ENCODE results near the gene TGFBR3L. TPM values are rescaled to one million over a fixed set of nuclear protein-coding genes. Genes with fewer than 3 reads are reported as not detected.
A peak's percentile ranks its signal among the peaks of the same experiment; 100 is the strongest.
"Not testable (repeated sequence)": the region's sequence is repeated elsewhere in the genome, so short reads cannot be mapped to it uniquely, and the experiment has no call there.

Gene TGFBR3L
- total RNA-seq, 1 donor from 2014 or later: not detected

DNA sequence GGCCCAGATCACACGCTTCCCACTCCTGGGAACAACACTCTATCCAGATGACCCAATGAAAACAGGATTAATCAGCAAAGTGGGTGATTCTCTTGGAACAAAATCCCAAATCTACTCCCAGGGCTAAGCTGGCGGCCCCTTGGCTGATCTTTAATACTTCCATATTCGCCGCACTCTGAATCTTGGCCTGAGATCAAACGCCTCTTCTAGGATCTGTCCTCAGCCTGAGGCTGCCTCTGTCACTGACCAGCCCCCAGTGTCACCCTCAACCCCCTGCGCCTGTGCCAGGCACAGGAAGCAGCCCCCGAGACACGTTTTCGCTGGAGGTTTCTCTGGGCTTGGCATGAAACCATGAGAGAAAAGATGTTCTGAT is 13.7 kb downstream of the TGFBR3L start:
- DNase-seq: no peak

DNA sequence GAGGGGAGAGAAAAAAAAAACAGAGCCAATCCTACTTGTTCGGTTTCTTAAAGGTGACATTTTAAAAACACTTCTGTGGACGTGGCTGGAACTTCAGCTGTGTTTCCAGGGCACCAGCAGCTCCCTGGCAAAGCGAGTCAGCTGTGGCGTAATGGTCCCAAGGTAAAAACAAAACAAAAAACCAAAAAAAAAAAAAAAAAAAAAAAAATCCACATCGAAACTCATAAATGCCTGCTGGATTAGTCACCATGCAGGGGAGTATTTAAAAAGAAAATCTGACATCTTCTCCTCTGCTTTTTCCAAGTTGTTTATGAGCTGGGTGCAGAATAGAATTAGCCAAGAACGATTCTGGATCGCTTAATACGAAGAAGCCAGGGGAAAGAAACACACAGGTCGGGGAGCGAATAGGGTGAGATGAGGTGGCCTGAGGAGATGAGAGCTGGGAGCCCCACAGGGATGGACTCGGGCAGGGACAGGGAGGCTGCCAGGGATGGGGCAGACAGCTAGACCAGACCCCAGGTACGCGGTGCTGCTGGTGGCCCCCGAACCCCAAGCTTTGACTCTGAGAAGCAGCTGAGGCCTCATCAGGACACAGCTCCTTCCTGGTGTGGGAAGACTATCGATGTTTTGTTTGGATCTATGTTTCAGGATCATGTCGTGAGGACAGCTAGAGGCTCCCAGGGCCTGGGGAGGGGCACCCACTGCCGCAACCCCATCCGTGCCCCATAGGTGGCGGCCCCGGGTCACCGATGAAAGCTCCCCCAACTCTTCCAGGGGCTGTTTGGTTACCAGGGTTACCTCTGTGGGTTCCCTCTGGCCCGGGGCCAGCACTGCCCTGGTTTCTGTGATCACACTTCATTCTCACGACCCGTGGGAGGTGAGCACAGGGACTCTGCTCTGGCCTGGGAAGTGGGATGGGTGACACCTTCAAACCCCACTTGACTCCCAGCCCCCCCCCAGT is 14.4 kb downstream of the TGFBR3L start:
- DNase-seq: no peak

DNA sequence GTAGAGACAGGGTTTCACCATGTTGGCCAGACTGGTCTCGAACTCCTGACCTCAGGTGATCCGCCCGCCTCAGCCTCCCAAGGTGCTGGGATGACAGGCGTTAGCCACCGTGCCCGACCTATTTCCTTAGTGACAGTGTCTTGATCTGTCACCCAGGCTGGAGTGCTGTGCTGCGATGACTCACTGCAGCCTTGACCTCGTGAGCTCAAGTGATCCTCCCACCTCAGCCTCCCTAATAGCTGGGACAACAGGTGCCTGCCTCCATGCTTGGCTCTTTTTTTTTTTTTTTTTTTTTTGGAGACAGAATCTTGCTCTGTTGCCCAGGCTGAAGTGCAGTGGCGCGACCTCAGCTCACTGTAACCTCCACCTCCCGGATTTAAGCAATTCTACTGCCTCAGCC is 15.4 kb downstream of the TGFBR3L start:
- DNase-seq: not testable (repeated sequence)

DNA sequence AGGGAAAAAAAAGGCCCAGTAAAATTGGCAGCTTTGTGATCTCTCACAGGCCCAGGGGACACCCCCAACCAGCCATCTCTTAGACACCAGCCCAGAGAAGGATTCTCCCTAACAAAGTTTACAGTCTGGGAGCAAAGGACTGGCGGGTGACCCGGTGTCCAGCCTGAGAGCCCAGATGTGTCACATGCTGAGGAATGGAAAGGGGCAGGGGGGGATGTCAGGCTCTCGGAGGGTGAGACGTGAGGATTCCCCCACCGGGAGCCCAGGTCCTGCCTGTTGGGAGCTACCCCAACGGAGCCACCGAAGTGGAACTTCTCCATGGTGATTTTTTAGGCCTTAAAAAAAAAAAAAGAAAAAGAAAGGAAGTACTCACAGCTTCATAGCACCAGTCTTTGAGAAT is 16.1 kb downstream of the TGFBR3L start:
- DNase-seq: no peak

DNA sequence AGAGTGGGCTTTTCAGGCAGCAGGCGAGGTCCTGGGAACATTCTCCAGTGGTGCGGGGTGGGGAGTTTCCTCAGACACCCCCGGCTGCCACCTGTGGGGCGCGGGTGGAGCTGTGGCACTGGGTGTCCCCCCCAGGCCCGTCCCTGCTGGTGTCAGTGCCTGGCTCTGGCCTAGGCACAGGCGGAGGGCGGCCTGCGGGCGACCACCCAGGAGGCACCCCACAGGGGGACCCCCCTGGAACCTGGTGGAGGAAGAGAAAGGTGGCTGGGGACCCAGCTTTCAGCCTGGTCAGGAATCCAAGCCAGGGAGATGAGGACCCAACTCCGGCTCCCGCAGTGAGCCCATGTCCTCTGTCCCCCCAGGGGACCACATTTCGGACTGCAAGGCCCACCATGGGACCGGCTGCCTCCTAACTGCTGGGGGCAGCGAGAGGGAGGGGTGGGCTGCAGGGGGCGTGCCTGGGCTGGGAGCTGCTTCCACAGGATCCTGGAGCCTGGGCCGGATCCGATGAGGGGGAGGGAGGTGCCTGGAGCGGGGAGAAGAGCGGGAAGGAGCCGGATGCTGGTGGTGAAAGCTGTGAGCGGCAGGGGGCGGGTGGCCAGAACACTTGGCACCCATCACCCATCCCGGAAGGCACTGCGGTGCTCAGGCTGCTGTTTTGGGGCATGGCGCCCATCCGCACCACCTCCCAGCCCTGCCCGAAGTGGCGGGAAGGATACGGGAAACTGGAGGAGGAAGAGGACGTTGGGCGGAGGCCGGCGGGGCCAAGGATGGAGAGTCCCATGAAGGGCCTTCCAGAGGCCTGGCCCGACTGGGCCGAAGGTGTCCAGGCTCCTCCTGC is 16.8 kb downstream of the TGFBR3L start:
- no peak for DNase-seq

DNA sequence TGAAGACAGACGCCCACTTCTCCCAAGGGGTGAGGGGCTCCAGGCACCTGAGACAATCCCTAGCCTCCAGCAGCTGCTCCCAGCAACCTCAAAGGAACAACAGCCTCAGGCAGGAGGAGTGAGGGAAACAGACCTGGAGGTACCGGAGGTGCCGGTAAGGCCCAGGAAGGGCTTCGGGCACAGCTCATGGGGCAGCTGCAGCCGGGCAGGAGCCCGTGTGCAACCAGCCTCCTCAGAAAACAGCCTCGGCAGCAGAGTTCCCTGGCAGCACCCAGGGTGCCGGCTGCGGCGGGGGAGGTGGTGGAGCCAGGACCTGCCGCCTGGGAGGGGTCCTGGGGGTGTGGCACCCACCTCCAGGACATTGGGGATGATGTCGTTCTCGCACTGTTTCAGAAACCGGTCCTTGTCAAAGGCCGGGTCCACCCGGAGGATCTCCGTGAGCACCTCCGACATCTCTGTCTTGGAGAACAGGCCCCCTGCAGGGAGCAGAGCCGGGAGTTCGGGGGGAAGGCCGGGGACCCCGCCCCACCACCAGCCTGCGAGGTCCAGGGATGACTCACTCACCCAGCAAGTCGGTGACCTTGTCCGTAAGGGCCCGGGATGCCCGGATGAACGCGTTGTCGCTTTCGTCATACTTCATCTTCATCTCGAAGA is 17.8 kb downstream of the TGFBR3L start:
- no peak for DNase-seq

DNA sequence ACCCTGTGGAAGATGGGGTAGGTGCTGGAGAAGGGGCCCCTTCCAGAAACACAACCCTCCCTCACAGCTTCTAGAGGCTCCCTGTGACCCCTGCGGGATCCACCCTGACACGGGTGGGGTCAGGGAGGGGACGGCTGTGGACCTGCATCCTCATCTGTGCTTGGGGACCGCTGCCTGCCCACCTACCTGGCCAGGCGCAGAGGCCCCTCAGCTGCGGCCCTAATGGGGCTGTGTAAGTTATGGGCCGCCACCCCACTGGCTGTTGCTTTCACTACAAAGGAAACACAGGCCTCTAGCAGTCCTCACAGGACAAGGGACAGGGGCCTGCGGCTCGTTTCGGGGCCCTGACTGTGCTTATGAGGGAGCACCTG is 18.3 kb downstream of the TGFBR3L start:
- no peak for DNase-seq

DNA sequence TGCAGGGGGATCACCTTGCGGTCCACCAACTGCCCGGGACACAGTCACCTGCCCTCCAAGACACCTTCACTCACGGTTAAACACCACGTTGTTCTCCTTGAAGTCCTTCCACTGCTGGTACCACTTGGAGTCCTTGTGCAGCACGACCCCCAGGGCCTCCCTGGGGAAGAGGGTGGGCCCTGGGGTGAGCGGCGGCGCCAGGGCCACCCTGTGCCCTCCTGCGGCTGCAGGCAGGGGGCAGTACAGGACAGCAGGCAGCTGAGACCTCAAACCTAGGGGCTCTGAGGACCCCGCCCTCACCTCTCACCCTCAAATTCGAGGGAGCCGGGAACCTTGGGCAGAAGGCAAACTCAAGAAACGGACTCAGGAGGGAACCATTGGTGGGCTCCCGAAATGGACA is 18.8 kb downstream of the TGFBR3L start:
- no peak for DNase-seq

DNA sequence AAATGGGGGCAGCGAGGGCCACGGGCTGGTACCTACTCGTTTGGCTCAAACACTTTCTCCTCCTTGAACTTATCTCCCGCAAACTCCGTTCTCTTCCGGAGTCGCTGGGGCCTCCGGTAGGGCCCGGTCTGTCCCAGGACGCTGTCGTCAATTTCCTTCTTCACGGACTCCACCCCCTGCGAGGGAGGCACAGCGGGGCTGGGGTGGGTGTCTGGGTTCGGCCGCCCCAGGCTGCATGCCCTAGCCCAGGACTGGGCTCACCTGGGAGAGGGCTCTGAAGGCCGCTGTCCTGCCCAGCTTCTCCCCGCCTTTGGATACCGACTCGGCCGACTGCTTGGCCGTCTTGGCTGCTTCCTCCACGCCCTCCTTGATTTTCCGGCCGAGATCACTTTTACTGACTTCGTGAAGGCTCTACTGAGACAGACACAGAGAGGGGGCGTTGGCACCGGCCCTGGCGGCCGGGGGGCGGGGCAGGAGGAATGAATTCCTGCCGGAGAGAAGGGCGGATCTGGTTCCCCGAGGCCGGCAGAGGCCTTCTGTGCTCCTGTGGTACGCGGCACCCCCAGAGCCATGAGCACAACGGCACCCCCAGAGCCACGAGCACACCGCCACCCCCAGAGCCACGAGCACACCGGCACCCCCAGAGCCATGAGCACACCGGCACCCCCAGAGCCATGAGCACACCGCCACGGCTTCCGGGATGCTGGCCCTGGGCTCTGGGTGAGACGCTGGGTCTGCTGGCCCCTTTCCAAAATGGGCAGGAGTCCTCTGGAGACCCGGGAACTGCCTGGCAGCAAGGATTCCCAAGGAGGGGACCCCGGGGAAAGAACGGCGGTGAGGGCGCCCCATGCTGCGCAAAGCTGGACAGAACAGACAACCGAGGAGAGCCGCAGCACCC is 19.4 kb downstream of the TGFBR3L start:
- DNase-seq: no peak

DNA sequence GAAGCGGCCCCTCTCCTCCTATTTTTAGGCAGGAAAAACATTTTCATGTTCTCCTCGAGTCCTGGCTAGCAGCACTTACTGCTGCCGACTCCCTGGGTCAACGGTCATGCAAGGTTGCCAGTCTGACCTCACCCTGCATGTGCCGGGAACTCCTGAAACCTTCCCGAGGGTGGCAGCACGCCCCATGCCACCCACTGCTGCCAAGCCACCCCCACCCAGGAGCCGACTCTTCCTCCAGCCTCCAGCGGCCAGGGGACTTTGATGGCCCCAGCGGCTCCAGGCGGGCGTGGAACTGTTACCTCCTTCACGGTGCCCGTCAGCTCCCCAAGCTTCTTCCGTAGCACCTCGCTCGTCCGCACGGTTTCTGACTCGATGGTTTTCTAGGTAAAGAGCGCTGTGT is 20.1 kb downstream of the TGFBR3L start:
- no peak for DNase-seq

DNA sequence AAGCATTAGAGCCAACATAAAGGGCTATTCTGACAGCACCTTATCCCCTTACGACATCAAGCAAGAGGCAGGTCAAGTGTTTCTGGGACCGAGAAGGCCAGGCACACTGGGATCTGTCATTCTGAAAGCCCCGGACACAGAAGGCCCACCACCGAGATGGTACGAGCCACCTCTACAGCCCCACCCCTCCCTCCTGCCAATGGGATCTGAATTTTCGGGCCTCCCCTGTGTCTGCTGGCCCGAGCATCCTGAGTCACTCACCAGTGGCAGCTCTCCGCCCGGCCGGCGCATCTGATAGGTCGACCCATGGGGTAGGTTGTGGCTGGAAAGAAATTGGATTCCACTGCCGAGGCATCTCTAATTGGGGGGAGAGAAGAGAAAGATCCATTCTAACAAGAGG is 26.2 kb downstream of the TGFBR3L start:
- DNase-seq: no peak

DNA sequence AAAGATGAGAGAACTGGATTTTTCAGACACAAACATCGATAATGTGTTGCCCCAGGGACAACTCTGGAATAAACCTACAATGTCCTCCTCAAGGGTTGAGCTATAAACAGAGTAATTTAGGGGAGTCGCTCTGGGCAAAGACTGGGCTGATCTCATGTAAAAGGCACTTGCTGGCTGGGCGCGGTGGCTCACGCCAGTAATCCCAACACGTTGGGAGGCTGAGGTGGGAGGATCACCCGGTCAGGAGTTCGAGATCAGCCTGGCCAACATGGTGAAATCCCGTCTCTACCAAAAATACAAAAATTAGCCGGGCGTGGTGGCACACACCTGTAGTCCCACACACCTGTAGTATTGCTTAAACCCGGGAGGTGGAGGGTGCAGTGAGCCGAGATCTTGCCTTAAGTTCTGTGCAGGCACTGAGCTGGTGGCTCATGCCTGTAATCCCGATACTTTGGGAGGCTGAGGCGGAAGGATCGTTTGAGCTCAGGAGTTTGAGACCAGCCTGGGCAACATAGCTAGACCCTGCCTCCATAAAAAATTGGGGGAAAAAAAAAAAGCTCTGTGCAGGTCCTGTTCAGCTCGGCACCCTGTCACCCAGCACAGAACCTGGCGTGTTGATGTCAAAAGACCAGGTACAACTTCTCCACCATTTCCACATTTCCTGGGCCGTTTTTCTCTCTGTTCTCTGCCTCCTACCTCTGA is 27.4 kb downstream of the TGFBR3L start:
- DNase-seq: no peak

DNA sequence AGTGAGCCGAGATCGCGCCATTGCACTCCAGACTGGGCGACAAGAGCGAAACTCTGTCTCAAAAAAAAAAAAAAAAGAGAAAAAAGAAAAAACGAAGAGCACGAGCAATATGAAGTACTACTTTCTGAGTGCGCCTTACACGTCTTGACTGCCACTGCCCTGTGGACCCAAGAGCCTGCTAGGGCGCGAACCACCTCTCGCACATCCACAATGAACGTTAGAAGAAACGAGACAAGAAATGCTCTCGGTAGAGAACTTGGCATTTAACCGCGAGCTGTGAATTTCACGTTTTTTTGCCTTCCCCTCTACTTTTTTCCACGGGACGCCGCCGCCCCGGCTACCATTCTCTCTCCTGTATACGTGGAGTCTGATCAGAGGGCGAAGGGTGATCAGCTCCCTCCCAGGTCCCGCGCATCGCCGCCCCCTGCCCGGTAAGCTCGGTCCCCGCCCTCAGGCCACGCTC is 28.4 kb downstream of the TGFBR3L start:
- no peak for DNase-seq

DNA sequence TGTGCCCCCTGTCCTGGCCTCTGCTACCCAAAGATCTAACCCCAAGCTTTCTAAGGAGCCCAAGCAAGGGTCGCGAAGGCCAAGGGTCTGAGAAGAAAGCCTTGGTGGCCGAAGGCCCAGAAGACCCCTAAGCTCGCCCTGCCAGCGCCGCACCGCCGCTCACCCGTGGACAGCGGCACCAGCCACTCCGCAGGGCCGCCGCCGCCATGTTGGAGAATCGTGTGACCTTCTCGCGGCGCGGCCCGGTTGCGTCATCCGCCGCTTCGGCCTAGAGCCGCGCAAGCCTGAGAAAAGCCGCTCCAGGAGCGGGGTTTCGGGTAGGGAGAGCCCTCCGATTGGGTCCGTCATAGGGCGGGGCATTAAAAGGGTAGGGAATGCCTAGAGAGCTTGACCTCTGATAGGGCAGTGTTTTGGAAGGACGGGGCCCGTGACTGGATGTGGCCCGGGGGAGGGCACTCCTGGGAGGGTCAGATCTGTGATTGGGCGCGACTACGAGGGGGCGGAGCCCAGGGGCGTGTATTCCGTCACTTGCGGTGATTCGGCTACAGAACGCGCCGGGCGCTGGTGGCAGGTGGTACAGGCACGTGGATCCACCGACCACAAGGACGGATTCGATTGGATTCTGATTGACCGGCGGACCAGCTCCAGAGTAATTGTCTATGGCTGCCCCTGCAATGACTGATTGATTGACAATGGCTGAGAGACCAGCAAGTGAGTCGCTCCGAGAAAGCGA is 29.0 kb downstream of the TGFBR3L start, which contains the start of gene TIMM44:
TSS of gene TIMM44 (minus strand) at position 223 of the 733 bp plus-strand sequence. CDS start at position 208, 15 bp downstream.
- DNase-seq: peak; percentile 100

DNA sequence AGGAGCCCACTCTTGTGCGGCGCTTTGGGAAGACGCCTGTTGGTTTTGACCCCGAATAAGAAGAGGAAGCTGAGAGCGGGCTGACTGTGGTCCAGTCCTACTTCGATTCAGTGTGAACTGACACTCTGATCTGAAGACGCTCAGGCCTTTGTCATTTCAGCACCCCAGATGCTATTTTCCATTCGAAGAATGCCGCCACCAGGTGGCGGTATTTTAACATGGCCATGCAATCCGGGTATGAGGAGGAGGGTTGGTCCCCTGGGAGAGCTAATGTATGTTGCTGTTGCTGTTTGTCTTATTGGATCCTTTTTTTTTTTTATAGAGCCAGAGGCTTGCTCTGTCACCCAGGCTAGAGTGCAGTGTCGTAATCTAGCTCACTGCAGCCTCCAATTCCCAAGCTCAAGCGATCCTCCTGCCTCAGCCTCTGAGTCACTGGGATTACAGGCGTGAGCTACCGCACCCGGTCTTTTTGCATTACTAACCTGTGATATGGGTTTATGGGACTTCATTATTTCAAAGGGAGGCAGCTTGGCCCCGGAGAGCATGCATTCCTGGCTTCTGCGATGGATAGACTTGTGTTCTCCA is 29.6 kb downstream of the TGFBR3L start:
- DNase-seq: peak; percentile 97

DNA sequence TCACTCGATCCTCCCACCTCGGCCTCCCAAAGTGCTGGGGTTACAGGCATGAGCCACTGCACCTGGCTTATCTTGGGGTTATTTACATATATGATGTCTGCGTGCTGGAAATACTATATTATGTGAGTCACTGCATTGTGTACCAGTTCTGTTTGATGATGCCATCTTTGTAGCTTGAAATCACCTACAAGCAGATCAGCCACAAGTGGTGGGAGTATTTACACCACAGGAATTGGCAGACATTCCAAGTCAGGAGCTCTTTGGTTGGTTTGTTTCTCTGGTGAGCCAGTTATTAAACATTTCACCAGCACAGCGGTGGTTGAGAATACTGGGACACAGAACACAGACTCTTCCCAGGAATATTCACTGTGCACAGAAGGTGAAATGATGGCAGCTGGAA is 33.3 kb downstream of the TGFBR3L start:
- DNase-seq: no peak

DNA sequence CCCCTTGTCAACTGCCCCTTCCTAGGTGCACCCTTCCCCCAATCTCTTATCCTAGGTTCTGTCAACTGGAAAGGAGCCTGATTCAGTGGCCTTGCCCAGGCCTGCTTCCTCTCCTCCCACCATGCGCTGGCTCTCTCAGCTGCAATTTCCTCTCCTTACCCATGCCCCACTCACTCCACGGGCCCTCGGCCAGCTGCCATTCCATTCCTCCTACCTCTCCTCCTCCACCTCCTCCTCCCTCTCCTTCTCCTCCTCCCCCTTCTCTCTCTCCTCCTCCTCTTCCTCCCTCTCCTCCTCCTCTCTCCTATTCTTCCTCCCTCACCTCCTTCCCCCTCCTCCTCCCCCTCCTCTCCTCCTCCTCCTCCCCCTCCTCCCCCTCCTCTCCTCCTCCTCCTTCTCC is 38.4 kb downstream of the TGFBR3L start:
- DNase-seq: no peak

DNA sequence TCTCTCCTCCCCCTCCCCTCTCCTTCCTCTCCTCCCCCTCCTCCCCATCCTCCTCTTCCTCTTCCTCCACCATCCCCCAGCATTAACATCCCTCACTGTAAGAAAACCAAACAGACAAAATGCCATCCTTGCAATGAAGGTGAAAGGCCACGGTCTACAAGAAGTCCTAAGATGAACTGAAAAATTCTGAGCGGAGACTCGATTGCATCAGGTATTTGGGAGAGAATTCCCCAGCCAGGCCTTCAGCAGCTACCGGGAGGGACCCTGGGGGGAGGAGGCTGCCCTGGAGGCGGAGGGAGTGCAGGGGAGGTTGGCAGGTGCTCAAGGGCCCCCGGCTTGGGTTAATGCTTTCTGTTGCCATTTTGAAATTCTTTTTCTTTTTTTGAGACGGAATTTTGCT is 38.9 kb downstream of the TGFBR3L start:
- DNase-seq: no peak

DNA sequence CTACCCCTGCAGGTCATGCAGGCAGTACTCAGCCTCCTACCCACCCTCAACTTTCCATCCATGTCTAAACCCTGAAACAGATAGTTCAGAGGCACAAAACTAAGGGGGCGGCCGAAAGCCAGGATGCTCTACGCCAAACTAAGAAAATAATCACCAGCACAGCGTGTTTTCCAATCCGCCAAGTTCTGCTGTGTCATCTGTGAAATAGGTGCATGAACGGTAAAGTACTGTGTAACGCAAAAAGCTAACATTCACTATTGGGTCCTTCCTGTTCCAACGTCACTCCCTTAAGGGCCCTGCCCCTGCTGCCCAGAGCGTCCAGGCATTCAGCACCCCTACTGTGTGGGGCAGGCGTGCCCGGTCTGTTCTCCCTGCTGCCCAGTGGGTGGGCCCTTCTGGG is 41.1 kb downstream of the TGFBR3L start:
- no peak for DNase-seq

DNA sequence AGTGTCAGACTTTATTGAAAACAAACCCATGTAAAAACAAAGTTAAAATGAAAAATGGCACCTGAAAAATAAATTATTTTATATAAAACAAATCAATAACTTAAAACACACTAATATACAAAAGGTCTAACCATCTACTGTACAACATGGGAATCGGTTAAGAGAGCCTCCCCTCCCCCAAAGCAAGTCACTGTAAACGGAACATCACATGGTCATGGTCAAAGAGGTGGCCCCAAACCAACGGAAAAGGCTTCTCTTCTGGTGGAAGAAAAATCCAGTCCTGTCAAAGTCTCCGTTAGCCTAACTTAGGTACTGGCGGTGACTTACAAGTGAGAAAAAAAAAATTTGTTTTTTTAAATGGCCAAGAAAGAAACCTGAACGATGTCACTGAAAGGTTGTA is 44.6 kb downstream of the TGFBR3L start:
- no peak for DNase-seq
